TTC549 (cell line): Measurements from ENCODE around the gene SNX1.
"Not testable (repeated sequence)": the region's sequence is repeated elsewhere in the genome, so short reads cannot be mapped to it uniquely, and the experiment has no call there.

Source experiments
- FAIRE-seq: peaks from 2 replicates; lab custom pipeline; 2012; peaks lifted over from hg19 to GRCh38; lab: Jason Lieb, UNC

The SNX1 gene

DNA sequence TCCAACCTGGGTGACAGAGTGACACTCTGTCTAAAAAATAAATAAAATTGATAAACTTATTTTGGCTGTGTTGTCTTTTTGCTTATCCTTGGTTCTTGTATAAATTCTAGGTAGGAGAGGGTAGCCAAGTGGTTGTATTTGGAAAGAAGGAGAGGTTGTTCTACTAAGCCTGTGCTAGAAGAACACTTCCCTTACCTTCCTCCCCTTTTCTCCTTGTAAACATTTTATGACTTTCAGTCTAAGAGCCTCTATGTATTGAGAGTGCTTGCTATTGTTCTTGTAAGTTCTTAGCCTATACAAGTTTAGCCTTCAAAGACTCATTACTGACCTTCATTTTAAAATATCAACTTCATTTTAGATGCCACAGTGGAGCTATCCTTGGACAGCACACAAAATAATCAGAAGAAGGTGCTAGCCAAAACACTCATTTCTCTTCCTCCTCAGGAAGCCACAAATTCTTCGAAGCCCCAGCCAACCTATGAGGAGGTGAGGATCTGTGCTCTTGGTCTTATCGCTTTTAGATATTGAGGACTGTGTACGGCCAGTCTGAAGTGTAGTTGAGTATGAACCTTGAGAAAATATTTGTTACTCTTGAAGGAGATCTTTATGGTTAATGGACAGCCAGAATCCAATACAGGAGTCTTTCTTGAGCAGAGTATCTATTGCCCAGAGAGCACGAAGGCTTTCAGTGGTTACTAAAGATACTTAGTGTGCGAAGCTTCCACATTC lies 22.1 kb downstream of the SNX1 start:
- no peak for FAIRE-seq

GRCh38 chr15:64120322-64120721 lies 24.5 kb downstream of the SNX1 start:
- not testable (repeated sequence) for FAIRE-seq

GRCh38 chr15:64121614-64122013 lies 25.8 kb downstream of the SNX1 start:
- no peak for FAIRE-seq

DNA sequence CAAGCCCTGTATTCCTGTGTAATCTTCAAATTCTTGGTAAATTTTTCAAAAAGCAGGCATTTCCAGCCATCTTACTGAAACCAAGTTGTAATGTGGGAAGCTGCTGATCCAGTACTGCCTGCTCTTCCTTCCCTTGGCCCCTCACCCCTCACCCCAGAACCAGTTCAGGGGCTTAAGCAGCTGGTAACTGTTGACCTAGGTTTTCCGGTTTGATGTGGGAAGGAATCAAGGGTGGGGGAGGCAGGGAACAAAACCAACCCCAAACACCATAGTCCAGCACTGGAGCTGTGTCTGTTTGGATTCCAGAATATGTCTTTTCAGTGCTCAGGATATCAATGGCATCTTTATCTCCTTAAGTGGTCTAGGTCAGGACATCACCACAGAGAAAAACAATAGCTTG lies 26.7 kb downstream of the SNX1 start:
- FAIRE-seq: no peak

- no peak for FAIRE-seq
These were observed 27.2 kb downstream of the SNX1 start for GRCh38 chr15:64122936-64123351.

DNA sequence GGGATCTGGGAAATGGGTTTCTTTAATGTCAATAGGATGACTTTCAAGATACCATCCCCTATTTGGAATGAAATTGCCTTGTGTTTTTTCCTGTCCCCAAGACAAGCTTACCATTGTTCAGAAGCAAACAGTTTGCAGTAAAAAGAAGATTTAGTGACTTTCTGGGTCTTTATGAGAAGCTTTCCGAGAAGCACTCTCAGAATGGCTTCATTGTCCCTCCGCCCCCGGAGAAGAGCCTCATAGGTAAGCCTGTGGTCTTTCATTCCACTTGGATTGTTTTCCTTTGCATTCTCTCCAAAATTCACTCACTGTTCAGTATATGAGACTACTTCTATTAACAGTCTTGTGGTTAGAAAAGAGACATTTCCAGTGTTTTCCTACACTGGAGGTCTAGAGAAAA lies 30.2 kb downstream of the SNX1 start:
- FAIRE-seq: no peak

GRCh38 chr15:64127521-64128270 lies 31.9 kb downstream of the SNX1 start:
- FAIRE-seq: no peak

DNA sequence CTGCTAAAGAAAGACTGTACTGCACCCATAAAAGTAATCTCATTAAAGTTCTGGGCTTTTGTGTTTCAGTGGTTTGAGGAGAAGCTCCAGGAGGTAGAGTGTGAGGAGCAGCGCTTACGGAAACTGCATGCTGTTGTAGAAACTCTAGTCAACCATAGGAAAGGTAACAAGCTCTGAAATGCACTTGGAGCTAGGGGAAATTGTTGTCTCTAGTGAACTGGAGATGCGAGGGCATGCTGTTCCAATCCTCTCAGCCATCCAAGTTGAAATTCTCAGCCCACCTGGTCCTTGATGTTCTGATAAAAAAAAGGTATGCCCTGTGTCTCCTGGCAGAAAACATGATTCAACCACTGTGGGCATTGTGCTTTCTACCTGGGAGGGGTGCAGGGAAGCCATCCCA lies 34.4 kb downstream of the SNX1 start:
- FAIRE-seq: no peak

GRCh38 chr15:64131547-64131946 lies 35.8 kb downstream of the SNX1 start:
- FAIRE-seq: no peak

- no peak for FAIRE-seq
These were observed 36.4 kb downstream of the SNX1 start for GRCh38 chr15:64132217-64132616.

- FAIRE-seq: no peak
These were observed 38.0 kb downstream of the SNX1 start for GRCh38 chr15:64133623-64134344.

DNA sequence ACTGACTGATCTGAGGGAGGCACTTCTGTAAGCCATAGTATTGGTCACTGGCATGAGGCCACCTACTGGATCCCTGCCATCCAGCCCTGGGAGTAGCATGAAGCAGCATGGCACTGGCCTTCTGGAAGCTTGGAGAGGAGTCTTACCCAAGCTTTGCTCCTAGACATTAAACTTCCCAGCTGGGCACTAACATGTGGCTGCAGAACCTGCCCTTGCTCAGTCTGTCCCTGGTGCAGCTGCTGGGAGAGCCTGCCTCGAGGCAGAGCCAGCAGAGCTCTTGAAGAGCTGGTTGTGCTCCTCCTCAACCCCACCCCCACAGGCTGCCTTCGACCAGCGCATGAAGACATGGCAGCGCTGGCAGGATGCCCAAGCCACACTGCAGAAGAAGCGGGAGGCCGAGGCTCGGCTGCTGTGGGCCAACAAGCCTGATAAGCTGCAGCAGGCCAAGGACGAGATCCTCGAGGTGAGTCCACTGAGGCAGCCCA lies 38.6 kb downstream of the SNX1 start:
- FAIRE-seq: no peak

GRCh38 chr15:64136347-64136746 lies 40.6 kb downstream of the SNX1 start:
- FAIRE-seq: no peak

GRCh38 chr15:64137226-64137833 lies 41.5 kb downstream of the SNX1 start:
- FAIRE-seq: no peak

DNA sequence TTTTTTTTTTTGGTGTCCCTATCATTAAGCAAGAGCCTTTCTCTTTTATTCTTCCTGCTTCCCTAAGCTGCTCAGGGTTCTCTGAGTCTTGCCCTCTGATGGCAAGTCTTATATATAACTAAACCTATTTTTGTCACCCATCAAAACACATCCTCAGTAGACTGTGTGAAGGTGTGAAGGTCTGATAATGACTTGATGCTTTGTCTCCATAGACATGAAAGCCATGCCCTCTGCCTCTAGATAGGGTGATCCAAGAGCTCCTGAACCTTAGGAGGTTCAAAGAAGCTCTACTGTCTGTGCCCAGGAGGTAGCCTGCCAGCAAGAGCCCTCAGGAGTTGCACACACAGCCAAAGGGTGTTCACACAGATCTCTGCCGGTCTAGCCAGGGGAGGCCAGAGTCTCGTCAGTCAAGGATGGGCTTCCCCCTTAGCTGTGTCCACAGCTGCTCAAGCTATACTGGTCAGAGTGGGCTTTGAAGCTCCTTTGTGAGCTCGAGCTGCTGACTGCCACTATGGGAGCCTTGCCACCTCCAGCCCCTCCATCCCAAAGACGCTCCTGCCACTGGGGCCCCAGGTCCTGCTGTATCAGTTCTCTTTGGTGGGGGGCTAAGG lies 42.7 kb downstream of the SNX1 start:
- no peak for FAIRE-seq

GRCh38 chr15:64141798-64142512 lies 46.2 kb downstream of the SNX1 start:
- FAIRE-seq: no peak

DNA sequence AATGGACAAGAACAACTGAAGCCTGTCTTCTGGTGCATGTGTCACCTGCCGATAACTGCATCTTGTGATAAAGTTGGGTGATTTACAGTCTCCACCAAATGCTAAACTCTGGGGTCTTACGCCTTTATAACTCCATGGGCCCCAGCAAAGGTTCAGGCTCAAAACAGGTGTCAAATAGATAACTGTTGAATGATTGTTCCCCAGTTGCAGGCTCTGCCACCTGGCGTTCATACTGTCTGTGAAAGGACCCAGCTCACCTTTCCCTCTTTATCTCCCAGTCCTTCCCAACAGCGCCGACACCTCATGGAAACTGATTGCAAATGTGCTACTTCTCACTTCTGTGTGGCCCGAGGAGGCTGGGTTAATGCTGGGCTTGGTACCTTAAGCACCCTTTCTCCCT lies 47.5 kb downstream of the SNX1 start:
- FAIRE-seq: no peak

DNA sequence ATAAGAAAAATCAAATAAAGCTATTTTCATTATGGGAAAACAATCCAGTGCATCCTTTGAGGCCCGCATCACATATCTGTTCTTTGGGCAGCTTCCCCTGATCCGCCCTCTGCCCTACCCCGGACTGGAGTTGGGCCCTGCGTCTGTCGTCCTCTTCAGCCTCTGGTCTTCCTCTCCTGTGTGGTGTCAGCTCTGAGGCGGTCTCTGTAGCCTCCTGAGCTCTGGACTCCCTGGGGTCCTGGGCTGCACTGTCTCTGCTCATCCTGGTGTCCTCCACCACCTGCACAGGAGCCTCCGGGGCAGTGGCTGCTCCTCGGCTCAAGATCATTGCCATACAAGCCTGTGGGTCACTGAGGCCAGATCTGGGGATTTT lies 48.4 kb downstream of the SNX1 start:
- FAIRE-seq: no peak

GRCh38 chr15:64144565-64145281 lies 48.9 kb downstream of the SNX1 start:
- FAIRE-seq: no peak

GRCh38 chr15:64146041-64146440 lies 50.3 kb downstream of the SNX1 start:
- no peak for FAIRE-seq

GRCh38 chr15:64146520-64146884 lies 50.7 kb downstream of the SNX1 start:
- FAIRE-seq: no peak
